ENCODE results near the gene TADA2A. TPM values are rescaled to one million over a fixed set of nuclear protein-coding genes. Genes with fewer than 3 reads are reported as not detected.

Gene TADA2A
- 21.4 TPM for total RNA-seq
- long read RNA-seq, full-length matches to known transcripts = 3 of 7 reads
- long read RNA-seq, partial matches to known transcripts = 0 of 7 reads
- long read RNA-seq, other reads (novel, unspliced or antisense) = 4 of 7 reads

DNA sequence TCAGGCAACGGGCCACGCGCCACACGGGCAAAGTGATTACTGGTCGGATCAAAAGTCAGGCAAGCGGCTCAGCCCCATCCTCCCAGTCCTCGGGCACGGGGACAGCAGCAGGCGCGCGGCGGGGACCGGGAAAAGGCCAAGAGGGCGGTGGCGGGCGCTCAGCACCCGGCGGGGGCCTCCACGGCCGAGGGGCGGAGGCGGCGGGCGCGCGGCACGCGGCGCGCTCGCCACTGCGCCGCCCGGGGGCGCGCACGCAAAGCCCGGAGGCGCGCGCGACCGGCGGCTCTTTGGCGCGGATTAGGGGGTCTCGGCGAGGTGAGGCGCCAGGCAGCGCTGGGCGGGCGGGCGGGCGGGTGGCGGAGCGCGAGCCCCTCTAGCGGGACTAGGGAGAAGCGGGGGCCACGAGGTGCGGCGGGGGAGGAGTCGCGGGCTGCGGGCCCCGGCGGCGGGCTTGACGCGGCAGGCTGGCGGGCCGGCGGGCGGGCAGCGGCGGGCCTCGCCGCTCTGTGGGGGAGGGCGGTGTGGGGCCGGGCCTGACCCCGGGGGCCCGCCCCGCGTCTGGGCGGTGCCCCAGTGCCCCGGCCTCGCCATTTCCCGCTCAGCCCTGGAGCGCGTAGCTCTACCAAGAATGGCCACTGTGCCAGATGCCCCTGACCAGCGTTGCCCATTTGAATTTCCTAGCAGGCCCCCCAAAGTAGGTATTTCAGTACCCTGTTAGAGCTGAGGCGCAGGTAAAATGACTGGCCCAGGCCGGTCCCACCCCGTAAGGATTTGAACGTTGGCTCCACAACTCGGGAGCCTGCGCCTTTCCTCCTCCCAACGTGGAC, at the start of gene TADA2A, which contains the start of gene ACACA:
TSS of gene TADA2A (plus strand) at position 252 of the 827 bp plus-strand sequence. CDS start 4,480 bp downstream, outside the sequence.
TSS of gene ACACA (minus strand) at position 202 of the 827 bp plus-strand sequence. CDS start 537 bp downstream, outside the sequence.
- H3K27me3 ChIP-seq = no peaks in the 10 kb centered on the region
- peak within 1 kb of the TSS; percentile 97 for H3K27ac ChIP-seq
- H3K36me3 ChIP-seq = peaks cover 7% of the 10 kb centered on the region
- intact Hi-C loops (cut with DNase I) = no loop called here
- H3K4me1 ChIP-seq = peaks cover 10% of the 10 kb centered on the region
- ATAC-seq = peak; percentile 97
- no peaks in the 10 kb centered on the region for H3K9me3 ChIP-seq
- peak within 1 kb of the TSS; percentile 94 for H3K4me3 ChIP-seq
- peak; percentile 93 for DNase-seq
- TF ChIP-seq CTCF (IDR thresholded peaks at IDR 0.05) = no peak

GRCh38 chr17:37358098-37358829, 48.4 kb upstream of the TADA2A start:
- intact Hi-C loops (cut with DNase I) = no loop called here
- Histone ChIP-seq H3K4me3 (peak overlapping the region; percentile 89), H3K27me3 (no peaks in the 10 kb centered on the region), H3K36me3 (no peaks in the 10 kb centered on the region), H3K27ac (peak overlapping the region; percentile 87), H3K9me3 (no peaks in the 10 kb centered on the region), H3K4me1 (peaks cover 22% of the 10 kb centered on the region)
- DNase-seq (peak; percentile 78), ATAC-seq (peak; percentile 12)
- TF ChIP-seq CTCF (IDR thresholded peaks at IDR 0.05) = no peak

DNA sequence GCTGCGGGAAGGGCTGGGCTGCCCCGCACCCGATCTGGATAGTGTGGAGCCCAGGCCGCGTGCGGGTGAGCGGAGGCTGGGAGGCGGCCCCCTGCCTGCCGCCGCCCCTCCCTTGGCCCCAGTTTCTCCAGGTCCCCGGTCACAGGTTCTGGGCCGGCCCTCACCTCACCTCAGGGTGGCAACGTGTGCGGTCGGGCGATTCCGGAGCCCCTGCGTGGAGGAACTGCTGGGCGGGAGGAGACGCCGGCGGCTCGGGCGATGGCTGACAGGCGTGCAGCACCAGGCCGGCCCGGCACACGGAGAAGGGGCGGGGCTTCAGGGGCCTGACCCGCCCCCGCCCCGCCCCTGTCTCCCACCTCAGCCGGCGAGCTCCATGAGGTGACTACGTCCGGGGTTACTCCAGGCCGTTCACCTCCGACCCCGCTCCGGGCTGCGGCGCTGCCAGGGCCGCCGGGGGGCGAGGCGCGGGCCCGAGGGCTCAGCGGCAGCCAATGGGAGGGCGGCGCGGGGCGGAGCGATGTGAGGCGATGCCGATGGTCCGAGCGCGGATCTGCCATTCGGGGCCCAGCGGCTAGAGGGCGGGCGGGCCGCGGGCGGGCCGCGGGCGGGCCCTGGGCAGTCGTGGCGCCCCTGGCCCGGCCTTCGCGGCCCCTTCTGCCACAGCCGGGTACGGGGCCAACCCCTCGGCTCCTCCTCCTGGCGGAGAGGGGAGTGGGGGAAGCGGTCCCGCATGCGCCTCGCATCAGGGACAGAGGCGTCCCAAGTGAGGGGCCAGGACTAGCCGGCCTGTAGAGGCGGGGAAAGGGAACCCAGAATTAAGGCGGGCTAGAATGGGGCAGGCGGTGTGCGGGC, 47.6 kb upstream of the TADA2A start:
- intact Hi-C loops (cut with DNase I) = no loop called here
- peaks cover 22% of the 10 kb centered on the region for H3K4me1 ChIP-seq
- H3K27me3 ChIP-seq = no peaks in the 10 kb centered on the region
- peak; percentile 34 for TF ChIP-seq CTCF (IDR thresholded peaks at IDR 0.05)
- no peaks in the 10 kb centered on the region for H3K9me3 ChIP-seq
- DNase-seq (peak; percentile 98), ATAC-seq (peak; percentile 96)
- peak overlapping the region; percentile 87 for H3K27ac ChIP-seq
- H3K4me3 ChIP-seq = peak overlapping the region; percentile 89
- H3K36me3 ChIP-seq = no peaks in the 10 kb centered on the region

DNA sequence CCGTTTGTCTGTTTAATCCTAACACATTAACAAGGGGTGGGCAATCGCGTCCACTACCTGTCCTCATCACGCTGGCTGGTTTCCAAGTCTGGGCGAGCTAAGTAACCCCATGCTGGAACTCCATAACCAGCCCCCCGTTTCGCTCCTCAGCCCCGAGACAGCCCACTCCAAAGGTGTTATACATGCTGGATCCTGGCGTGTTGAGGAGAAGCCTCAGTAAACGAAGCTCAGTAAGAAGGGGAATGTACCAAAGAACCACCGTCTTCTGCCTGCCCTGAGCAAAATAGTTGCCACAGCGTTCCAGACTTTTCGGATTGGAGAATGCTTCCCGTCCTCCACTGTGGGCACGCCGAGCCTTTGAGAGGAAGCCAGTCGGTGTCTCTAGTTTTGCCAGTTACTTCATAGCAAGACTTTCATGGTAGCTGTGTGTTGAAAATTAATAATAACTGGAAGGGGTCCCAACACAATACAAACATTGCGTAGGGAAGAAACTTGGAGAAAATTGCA, 47.0 kb upstream of the TADA2A start:
- Histone ChIP-seq H3K4me1 (peaks cover 22% of the 10 kb centered on the region), H3K9me3 (no peaks in the 10 kb centered on the region), H3K36me3 (no peaks in the 10 kb centered on the region), H3K27ac (peak overlapping the region; percentile 87), H3K4me3 (peak overlapping the region; percentile 89), H3K27me3 (no peaks in the 10 kb centered on the region)
- no peak for DNase-seq
- TF ChIP-seq CTCF (IDR thresholded peaks at IDR 0.05) = no peak
- intact Hi-C loops (cut with DNase I) = no loop called here
- no peak for ATAC-seq

GRCh38 chr17:37360632-37361031, 46.1 kb upstream of the TADA2A start:
- Histone ChIP-seq H3K27me3 (no peaks in the 10 kb centered on the region), H3K27ac (peak overlapping the region; percentile 87), H3K9me3 (no peaks in the 10 kb centered on the region), H3K4me3 (no peak overlapping the region), H3K36me3 (no peaks in the 10 kb centered on the region), H3K4me1 (peaks cover 22% of the 10 kb centered on the region)
- intact Hi-C loops (cut with DNase I) = no loop called here
- TF ChIP-seq CTCF (IDR thresholded peaks at IDR 0.05) = no peak
- DNase-seq = no peak
- no peak for ATAC-seq

Measured in upper lobe of right lung (tissue), 1 donor.